Activated CD8-positive, alpha-beta memory T cell treated with anti-CD3 and anti-CD28 coated beads for 24 hours (primary cell): ENCODE results near the gene GALNT16.
A peak's percentile ranks its signal among the peaks of the same experiment; 100 is the strongest.
"Not testable (repeated sequence)": the region's sequence is repeated elsewhere in the genome, so short reads cannot be mapped to it uniquely, and the experiment has no call there.

ENCODE experiments used
- DNase-seq: peaks from one replicate; pipeline ENCODE4 v3.0.0-alpha.2; 2020

The GALNT16 gene

DNA sequence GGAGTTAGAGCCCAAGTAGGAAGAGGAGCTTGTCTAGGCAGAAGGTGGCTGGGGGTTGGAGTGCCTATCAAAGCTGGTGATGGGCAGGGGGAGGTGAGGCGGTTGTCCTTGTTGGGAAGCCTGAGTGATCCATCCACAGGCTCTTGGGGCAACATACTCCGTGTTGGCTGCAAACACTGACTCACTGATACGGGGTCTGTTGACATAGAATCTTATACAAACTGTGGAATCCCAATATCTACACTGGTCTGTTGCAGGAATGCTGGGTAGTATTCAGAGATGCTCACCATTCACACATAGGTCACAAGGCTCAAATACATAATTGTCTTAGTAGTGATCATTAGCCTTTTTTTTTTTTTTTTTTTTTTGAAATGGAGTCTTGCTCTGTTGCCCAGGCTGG, 112.2 kb downstream of the GALNT16 start:
- no peak for DNase-seq

DNA sequence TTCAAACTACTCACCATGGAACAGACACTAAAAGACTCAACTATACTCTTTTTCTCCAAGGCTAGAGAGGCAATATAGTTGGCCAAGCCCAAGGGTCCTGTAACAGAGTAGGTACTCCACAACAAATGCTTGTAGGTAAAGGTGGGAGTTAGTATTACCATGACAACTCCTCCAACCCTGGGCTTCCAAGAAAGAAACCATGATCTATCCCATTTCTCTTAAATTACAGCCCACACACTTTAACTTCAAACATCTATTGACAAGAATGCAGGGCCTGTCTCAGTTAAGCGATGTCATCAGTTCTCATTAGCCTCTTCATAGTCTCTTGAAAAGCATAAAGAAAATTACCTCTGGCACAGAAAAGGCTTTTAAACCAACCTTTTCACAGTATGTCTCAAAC, 113.1 kb downstream of the GALNT16 start:
- no peak for DNase-seq

DNA sequence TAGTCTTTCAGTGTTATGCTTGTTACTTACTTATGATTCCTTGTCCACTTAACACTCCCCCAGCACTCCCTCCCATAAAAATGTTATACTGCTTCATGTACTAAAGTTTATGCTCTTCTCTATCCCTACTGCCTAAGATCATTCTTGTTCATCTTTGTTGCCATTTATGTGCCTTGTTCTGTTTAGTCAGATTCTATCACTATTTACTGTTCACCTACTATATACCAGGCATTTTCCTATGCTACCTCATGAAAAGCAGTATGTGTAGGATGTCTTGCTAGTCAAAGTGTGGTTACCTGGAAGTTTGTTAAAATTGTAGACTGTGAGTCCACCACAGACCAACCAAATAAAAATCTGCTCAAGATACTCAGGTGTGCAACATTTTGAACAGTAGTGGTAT, 114.3 kb downstream of the GALNT16 start:
- no peak for DNase-seq

DNA sequence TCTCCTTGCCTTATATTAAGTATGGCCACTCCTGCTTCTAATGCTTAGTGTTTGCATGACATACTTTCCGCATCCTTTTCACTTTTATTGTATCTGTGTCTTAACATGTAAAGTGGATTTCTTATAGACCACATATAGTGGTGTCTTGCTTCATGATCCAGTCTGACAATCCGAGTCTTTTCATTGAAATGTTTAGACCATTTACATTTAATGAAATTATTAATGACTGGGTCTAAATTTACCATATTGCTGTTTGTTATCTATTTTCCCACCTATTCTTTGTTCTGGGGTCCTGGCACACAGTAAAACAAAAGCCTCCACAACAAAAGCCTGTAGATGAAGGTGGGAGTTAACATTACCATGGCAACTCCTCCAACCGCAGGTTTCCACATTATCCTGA, 115.2 kb downstream of the GALNT16 start:
- DNase-seq: no peak

DNA sequence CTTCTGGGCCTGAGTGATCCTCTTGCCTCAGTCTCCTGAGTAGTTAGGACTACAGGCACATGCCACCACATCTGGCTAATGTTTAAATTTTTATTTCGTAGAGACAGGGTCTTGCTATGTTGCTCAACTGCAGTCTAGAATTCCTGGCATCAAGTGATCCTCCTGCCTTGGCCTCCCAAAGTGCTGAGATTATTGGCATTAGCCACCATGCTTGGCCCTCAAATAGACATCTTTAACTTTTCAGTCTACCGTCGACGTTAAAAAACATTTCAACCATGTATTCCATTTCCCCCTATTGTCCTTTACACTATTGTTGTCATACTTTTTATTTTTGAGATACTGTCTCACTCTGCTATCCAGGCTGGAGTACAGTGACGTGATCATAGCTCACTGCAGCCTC, 115.8 kb downstream of the GALNT16 start:
- no peak for DNase-seq

DNA sequence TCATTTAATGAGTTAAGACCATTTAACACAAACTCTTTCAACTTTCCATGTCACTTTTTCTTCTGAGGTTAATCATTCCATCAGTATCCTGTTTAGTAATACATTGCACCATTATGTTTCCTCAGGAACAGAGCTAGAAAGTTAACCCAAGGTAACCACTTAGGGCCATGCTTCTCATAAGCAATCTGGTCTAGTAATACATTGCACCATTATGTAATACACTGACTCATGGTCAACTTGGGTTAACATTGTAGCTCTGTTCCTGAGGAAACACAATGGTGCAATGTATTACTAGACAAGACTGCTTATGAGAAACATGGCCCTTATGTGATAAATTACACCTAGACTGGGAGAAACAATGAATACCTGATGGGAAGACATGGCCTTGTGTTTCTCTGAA, 116.5 kb downstream of the GALNT16 start:
- DNase-seq: no peak

DNA sequence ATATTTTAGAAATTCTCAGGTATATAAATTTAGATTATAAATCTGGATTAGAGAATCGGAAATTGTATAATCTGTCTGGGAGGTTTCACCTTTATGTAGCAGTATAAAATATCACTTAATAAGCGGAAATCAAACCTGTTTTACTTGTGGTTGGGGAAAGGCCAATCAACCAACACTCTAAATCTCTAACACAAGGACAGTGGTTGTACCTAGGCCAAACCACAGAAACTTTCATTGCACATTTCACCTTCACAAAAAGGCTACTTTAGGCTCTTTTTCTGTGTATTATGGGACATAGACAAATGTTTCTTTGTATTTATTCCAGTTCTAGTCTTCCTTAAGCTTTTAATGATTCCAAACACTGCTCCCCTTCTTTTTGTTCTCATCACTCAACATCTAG, 118.3 kb downstream of the GALNT16 start:
- no peak for DNase-seq

DNA sequence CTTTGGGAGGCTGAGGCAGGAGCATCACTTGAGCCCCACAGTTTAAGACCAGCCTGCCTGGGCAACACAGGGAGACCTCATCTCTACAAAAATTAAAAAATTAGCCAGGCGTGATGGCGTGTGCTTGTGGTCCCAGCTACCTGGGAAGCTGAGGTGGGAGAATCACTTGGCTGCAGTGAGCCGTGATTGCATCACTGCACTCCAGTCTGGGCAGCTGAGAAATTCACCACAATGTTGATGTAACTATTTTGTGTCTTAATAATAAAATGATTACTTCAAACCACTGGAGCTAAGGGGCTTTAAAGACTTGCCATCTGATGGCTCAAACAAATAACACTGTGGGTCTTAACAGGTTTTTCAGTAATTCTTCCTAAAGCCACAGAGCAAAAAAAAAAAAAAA, 127.4 kb downstream of the GALNT16 start:
- no peak for DNase-seq

DNA sequence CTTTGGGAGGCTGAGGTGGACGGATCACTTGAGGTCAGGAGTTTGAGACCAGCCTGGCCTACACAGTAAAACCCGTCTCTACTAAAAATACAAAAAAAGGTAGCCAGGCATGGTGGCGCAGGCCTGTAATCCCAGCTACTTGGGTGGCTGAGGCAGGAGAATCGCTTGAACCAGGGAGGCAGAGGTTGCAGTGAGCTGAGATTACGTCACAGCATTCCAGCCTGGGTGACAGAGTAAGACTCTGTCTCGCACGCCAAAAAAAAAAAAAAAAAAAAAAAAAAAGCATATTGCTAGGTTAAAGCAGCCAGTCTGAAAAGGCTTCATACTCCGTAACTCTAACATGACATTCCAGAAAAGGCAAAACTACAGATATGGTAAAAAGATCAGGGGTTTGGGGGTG, 131.4 kb downstream of the GALNT16 start:
- DNase-seq: not testable (repeated sequence)

DNA sequence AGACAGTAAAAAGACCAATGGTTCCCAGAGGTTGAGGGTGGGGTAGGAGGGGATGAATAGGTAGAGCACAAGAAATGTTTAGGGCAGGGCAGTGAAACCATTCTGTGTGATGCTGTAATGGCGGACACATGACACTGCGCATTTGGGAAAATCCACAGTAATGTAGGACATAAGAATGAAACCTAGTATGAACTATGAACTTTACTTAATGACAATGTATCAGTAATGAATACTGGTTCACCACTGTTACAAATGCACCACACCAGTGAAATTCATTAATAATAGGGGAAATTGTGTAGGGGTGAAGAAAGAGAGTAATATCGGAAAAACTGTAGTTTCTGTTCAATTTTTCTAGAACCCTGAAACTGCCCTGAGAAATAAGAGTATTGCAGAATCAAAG, 132.5 kb downstream of the GALNT16 start:
- DNase-seq: no peak

DNA sequence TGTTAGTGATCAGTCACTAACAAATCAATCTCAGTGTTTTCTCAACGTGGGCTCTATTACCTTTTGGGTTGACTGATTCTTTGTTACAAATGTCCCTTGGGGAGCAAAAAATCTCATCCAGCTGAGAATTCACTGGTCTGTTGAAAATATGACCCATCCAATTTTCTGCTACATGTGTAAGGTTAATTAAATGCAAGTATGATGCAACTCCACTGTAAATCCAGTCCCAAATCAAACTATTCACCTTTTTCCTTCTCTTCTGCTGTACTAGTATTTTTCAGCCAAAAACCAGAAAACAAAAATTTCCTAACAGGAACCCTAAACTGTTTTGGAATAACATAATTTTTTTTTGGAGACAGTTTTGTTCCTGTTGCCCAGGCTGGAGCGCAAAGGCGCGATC, 136.0 kb downstream of the GALNT16 start:
- no peak for DNase-seq

DNA sequence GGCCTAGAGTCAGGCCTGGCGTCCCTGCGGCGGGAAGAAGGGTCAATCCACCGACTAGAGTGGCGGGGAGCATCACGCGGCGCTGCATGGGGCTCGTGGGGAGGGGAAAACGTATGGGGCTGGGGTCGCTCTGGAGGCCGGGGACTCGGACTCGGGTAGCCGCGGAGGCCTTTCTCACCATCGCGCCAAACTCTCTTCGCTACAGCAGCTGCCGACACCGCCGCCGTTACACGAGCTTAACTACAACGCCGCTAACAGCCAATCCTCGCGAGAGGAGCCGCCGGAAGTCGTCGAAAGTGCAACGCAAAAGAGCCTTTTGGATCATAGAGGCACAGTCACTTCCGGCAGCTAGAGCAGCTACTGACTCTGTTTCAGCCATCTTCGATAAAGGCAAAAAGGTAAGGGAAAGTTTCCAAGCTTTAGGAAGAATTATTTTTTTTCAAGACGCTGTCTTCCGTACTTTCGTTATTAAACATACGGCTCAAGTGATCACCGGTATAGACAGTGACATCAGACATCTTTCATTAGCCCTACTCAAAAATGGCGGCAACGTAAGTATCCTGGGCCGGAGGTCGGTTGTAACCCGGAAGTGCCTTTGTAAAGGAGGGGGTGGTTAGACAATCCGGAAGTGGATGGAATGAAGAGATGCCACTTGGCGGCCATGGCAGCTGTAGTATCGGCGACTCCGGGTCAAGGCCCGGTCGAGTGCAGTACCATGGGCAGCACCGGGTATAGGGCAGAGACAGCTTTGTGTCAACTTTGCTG, 138.3 kb downstream of the GALNT16 start, which contains the start of the genes ERH and SLC39A9:
Gene ERH (minus strand): TSS at position 247 of the 765 bp plus-strand sequence. CDS start 66 bp downstream, at position 181.
Gene SLC39A9 (plus strand): TSS at position 640 of the 765 bp plus-strand sequence. CDS start 678 bp downstream, outside the sequence.
- DNase-seq: peak; percentile 93

DNA sequence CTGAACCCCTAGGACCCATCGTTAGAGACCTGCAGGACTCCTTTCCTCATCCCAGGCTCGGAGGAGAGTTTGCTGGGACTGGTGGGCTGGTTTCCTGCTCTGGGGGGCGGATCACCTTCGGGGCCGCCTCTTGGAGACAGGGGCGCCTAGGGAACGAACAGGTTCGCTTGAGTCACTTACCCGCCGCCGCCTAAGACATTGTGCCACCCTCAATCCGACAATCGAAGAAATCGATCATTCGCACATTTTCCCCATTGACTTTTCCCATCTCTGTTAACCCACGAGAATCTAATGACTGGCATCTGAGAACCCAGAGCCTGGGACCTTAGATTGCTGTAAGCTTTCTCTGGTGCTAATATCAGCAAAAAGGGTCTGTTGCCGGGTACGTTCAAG, 138.9 kb downstream of the GALNT16 start:
- DNase-seq: no peak

DNA sequence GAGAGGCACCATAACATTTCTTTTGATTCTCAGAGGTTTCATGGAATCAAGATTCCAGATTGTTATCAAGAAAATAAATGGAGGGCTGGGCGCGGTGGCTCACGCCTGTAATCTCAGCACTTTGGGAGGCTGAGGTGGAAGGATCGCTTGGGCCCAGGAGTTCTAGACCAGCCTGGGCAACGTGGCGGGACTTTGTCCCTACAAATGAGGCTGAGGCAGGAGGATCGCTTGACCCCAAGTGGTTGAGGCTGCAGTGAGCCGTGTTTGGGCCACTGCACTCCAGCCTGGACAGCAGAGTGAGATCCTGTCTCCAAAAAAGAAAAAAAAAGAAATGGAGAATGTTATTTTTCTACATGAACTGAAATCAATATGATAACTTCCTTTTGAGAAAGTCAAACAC, 139.8 kb downstream of the GALNT16 start:
- DNase-seq: no peak

DNA sequence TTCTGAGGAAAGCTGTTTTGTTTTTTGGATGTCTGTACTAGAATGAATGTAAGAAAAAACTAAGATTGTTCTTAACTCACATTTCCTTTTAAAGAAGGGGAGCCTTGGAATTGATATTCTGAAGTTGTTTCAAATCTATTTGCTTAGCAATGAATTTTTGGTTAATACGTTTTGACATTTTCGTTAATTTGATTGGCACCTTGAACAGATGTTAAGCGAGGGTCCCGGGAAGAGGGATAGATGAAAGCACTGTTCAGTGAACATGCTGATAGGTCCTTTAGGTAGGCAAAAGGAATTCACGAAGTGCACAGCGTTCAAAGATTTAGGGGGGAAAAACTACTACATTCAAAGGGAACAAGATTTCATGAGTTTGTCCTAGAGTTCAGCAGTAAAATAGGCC, 140.2 kb downstream of the GALNT16 start:
- DNase-seq: no peak

DNA sequence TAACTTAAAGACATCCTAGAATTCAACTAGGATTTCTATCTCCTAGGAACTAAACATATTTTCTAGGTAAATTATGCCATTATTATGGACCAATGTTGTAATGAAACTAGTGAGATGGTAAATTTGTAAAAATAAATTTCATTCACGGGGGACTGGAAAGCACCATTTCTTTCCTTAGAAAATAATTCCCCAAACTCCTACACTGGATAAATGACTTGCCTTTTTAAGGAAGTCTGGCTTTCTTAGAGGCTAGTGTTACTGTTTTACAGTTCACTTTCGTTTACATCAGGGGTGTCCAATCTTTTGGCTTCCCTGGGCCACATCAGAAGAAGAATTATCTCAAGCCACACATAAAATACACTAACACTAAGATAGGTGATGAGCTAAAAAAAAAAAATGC, 141.9 kb downstream of the GALNT16 start:
- no peak for DNase-seq

DNA sequence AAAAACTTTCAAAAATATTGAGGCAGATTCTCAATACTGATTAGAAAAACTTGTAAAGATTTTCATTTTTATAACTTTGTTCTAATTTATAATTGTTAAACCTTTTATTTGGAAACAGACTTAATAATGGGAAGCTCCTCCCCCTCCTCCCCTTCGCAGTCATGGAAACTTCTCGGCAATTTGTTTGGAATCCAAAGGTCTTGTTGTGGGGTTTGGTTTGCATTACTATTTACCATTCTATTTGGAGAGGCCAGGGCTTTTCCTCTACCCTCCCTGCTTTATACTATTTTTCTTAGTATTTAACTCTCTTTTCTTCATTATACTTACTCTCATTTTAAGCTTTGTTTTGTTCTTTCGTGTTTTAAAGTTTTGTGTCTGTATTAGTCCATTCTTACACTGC, 144.5 kb downstream of the GALNT16 start:
- no peak for DNase-seq

DNA sequence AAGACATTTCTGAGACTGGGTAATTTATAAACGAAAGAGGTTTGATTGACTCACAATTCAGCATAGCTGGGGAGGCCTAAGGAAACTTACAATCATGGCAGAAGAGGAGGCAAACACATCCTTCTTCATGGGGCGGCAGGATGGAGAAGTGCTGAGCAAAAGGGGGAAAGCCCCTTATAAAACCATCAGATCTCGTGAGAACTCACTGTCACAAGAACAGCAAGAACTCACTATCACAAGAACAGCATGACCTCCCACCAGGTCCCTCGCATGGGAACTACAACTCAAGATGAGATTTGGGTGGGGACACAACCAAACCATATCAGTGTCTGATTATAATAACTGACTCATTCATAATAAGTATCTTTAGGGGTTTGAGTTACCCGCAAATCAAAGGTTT, 144.9 kb downstream of the GALNT16 start:
- DNase-seq: no peak

DNA sequence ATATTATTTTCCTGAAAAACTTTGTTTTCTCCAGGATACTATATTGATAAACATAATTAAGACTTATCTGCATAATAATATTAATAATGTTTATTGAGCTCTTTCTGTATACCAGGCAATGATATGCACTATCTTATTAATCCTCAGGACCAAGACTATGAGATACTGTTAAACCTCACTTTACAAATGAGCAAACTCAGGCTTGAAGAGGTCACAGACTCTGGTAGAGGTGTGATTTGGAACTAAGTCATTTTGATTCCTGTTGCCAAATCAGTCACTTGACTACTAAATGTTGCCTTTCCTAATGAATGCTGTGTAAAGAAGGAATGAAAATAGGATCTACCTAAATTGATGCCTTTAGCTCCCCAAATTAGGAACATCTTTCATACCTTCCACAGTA, 145.8 kb downstream of the GALNT16 start:
- DNase-seq: no peak
